OCI-LY7 (cell line): ENCODE measurements around the gene SKIC3. TPM values are rescaled to one million over a fixed set of nuclear protein-coding genes. Genes with fewer than 3 reads are reported as not detected.

Source experiments
- Bru-seq: library from RNA; stranded (reverse); fragments of 400-500 nt; gene quantifications from one replicate; lab custom pipeline; 2021; lab: Mats Ljungman, UMichigan
- BruChase-seq, 2 experiments: library from RNA; stranded (reverse); fragments of 400-500 nt; gene quantifications; one replicate each; lab custom pipeline; 2021; lab: Mats Ljungman, UMichigan
- BruUV-seq: library from RNA; stranded (reverse); fragments of 400-500 nt; replicated peaks from 2 replicates; lab custom pipeline; 2021; lab: Mats Ljungman, UMichigan
- CTCF ChIA-PET: fragments of 300-600 bp; sonication (Branson Sonifier 250); formaldehyde crosslinking; loops from one replicate; lab custom pipeline; 2022; ENCODE audit warnings: antibody characterized with exemption; ENCODE audit not compliant: unreplicated experiment; lab: Charles Lee
- POLR2A ChIA-PET: fragments of 300-600 bp; sonication (Branson Sonifier 250); formaldehyde crosslinking; loops from one replicate; lab custom pipeline; 2022; ENCODE audit warnings: antibody characterized with exemption; lab: Charles Lee
- DNase-seq: peaks from one replicate; pipeline ENCODE4 v3.0.0-alpha.2; 2015; ENCODE audit warnings: low spot score
- H2AFZ ChIP-seq: fragments of 200-600 bp; sonication (generic), shearing (Covaris generic); 2 replicates; pipeline ENCODE4 v1.6.1; 2014; ENCODE audit warnings: mild to moderate bottlenecking, antibody characterized with exemption, low read length, moderate library complexity
- H3K27ac ChIP-seq: fragments of 200-600 bp; sonication (generic); 2 replicates; pipeline ENCODE4 v1.5.1; 2014; ENCODE audit warnings: mixed run types, low read depth, mild to moderate bottlenecking, moderate library complexity, low read length, inconsistent platforms; ENCODE audit not compliant: poor library complexity, severe bottlenecking
- H3K36me3 ChIP-seq: fragments of 200-600 bp; sonication (generic); 2 replicates; pipeline ENCODE4 v1.6.1; 2014; ENCODE audit warnings: mild to moderate bottlenecking, antibody characterized with exemption, low read length, moderate library complexity, mixed read lengths; ENCODE audit not compliant: insufficient read depth
- H3K4me1 ChIP-seq: fragments of 200-600 bp; sonication (generic); 2 replicates; pipeline ENCODE4 v1.5.1; 2014; ENCODE audit warnings: mild to moderate bottlenecking, low read length; ENCODE audit not compliant: insufficient read depth, poor library complexity, severe bottlenecking
- H3K4me2 ChIP-seq: fragments of 200-600 bp; sonication (generic); 2 replicates; pipeline ENCODE4 v1.6.1; 2014; ENCODE audit warnings: mild to moderate bottlenecking, low read length
- H3K4me3 ChIP-seq: fragments of 200-600 bp; sonication (generic); 2 replicates; pipeline ENCODE4 v1.5.1; 2014; ENCODE audit warnings: mild to moderate bottlenecking, low read depth, low read length; ENCODE audit not compliant: poor library complexity, severe bottlenecking
- H3K79me2 ChIP-seq: fragments of 200-600 bp; sonication (generic); 2 replicates; pipeline ENCODE4 v1.6.1; 2016; ENCODE audit warnings: low read depth, mild to moderate bottlenecking, low read length, moderate library complexity, mixed read lengths; ENCODE audit not compliant: insufficient read depth
- H3K9me2 ChIP-seq: fragments of 200-600 bp; sonication (generic); 2 replicates; pipeline ENCODE4 v1.6.1; 2016; ENCODE audit warnings: mild to moderate bottlenecking, low read length, mixed read lengths; ENCODE audit not compliant: insufficient read depth
- H3K9me3 ChIP-seq: fragments of 200-600 bp; sonication (generic); 2 replicates; pipeline ENCODE4 v1.6.1; 2014; ENCODE audit warnings: mild to moderate bottlenecking, mixed run types, low read length, mixed read lengths
- H4K20me1 ChIP-seq: fragments of 200-600 bp; sonication (generic); 2 replicates; pipeline ENCODE4 v1.6.1; 2014; ENCODE audit warnings: mild to moderate bottlenecking, antibody characterized with exemption, low read length, moderate library complexity, mixed read lengths; ENCODE audit not compliant: insufficient read depth
- CTCF ChIP-seq: fragments of 200-600 bp; sonication (generic); conservative IDR thresholded peaks from 2 replicates; pipeline ENCODE4 v1.5.1; 2014; ENCODE audit warnings: mild to moderate bottlenecking, antibody characterized with exemption, low read length, moderate library complexity, mixed read lengths
- EZH2phosphoT487 ChIP-seq: fragments of 200-600 bp; sonication (generic); IDR thresholded peaks from 2 replicates; pipeline ENCODE4 v1.6.1; 2018; ENCODE audit warnings: low read depth, borderline replicate concordance, mild to moderate bottlenecking, mixed run types, antibody characterized with exemption, low read length, moderate library complexity, mixed read lengths
- intact Hi-C: fragments of 100-400 bp; cut with micrococcal nuclease; formaldehyde crosslinking; loops from one replicate; pipeline ENCODE4 v1.10.0; 2022; ENCODE audit not compliant: unreplicated experiment
- long read RNA-seq: library from polyadenylated mRNA; stranded (forward); transcript quantifications from one replicate; pipeline ENCODE4 v2.0.0, GENCODE V29; 2022
- total RNA-seq, 2 experiments: library from RNA; depleted of rRNA in 1 of 2; stranded (reverse); fragments of >200 nt in 1 of 2; shearing (Covaris generic) in 1 of 2; gene quantifications; 2 replicates each; pipeline ENCODE4 v1.2.3, GENCODE V29; 2014 to 2022

Gene SKIC3
- total RNA-seq (2014; rRNA removed; shearing (Covaris generic)) (53.0 and 55.4 TPM in 2 replicates), total RNA-seq (2022) (73.9 and 81.2 TPM in 2 replicates), Bru-seq, nascent RNA (percentile 83 among the genes with signal in this experiment), BruChase-seq, experiment 1, labeled RNA remaining after a 6-hour chase (percentile 82 among the genes with signal in this experiment), BruChase-seq, experiment 2, labeled RNA remaining after a 2-hour chase (percentile 78 among the genes with signal in this experiment)
- long read RNA-seq, full-length matches to known transcripts = 30 of 75 reads
- long read RNA-seq, partial matches to known transcripts = 29 of 75 reads
- long read RNA-seq, other reads (novel, unspliced or antisense) = 16 of 75 reads

DNA sequence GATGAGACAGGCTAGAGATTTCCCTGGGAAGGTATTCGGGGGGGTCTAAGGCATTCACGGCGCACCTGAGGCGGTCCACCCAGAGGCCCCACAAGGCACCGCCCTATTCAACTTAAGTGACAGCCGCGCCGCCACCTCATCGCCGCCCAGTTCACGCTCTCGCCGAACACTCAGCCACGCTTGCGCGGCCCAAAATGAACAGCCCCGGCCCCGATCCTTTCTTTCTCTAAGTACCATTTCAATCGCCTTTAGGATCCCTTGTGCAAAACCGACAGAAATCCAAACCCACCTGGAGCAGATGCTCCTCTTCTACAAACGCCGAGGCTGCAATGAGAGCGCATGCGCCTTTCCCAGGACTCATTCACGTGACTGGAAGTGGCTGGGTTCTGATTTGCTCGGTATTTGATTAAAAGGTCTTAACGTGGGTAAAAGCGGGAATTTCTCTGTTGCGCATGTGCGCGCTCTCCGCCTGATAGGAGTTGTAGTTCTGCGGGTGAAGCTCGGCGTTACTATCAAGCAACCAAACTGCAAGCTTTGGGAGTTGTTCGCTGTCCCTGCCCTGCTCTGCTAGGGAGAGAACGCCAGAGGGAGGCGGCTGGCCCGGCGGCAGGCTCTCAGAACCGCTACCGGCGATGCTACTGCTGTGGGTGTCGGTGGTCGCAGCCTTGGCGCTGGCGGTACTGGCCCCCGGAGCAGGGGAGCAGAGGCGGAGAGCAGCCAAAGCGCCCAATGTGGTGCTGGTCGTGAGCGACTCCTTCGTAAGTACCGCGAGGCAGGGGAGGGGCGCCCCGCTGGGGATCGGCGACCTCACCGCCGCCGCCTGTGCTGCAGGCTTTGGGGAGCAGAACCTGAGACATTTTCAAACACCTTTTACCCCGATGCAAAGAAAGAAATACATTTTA, at the start of gene SKIC3, which contains the start of gene ARSK:
Gene SKIC3 (minus strand): TSS at position 331 of the 902 bp plus-strand sequence. CDS start 7,827 bp downstream, outside the sequence.
Gene ARSK (plus strand): TSS at position 455 of the 902 bp plus-strand sequence. CDS start 178 bp downstream, at position 633.
- ChIA-PET CTCF (no interaction called here), POLR2A (interaction anchor here (0.6 to 1.5 kb wide), 5 partner anchors 13 to 245 kb away, joined by 3 to 5 read pairs (median 3); no protein-coding TSS in a partner anchor)
- Histone ChIP-seq H4K20me1 (no peaks in the 10 kb centered on the region), H2AFZ (peak within 1 kb of the TSS; percentile 90), H3K4me1 (peaks cover 15% of the 10 kb centered on the region), H3K4me3 (peak within 1 kb of the TSS; percentile 81), H3K9me2 (no peaks in the 10 kb centered on the region), H3K27ac (peak within 1 kb of the TSS; percentile 71), H3K79me2 (peaks cover 41% of the 10 kb centered on the region), H3K9me3 (no peaks in the 10 kb centered on the region), H3K4me2 (peak within 1 kb of the TSS; percentile 87), H3K36me3 (peaks cover 10% of the 10 kb centered on the region)
- BruUV-seq = TSS peak; percentile 75
- intact Hi-C loops = loop anchor here (1.0 to 5.0 kb wide), 4 partner anchors 91 to 1627 kb away; partner anchors contain the start of genes RFESD and RIOK2
- DNase-seq = peak; percentile 99
- 0 out of 2 replicates have a peak, but pooled peaks have one; percentile 30 for TF ChIP-seq CTCF
- no peak for TF ChIP-seq EZH2phosphoT487

DNA sequence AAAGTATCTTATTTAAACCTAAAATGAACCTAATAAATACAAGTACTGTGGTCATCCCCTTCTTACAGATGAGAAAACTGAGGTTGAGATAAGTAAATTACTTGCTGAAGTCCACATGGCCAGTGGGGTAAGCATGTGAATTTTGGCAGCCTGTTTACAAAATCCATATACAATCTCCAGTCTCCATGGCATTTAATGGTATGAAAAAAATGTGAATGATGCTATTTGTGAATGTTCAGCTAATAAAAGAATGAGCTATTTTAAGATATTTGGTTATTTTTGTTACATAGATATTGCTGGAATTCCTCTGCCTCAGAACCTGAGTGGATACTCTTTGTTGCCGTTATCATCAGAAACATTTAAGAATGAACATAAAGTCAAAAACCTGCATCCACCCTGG, 45.8 kb upstream of the SKIC3 start:
- Histone ChIP-seq H3K27ac (no peak overlapping the region), H3K4me2 (no peak overlapping the region), H3K36me3 (0 out of 2 replicates have a peak, but pooled peaks cover 3% of the 10 kb centered on the region), H3K4me1 (no peaks in the 10 kb centered on the region), H3K9me2 (no peaks in the 10 kb centered on the region), H4K20me1 (no peaks in the 10 kb centered on the region), H3K9me3 (no peaks in the 10 kb centered on the region), H2AFZ (no peak overlapping the region), H3K4me3 (no peak overlapping the region), H3K79me2 (no peaks in the 10 kb centered on the region)
- CTCF ChIA-PET = no interaction called here
- TF ChIP-seq CTCF (no peak), EZH2phosphoT487 (no peak)
- BruUV-seq = no TSS peak
- no peak for DNase-seq
- POLR2A ChIA-PET = interaction anchor here (0.6 kb wide), 1 partner anchor 141 kb away, joined by 4 read pairs; no protein-coding TSS in a partner anchor
- intact Hi-C loops = no loop called here
